T-cell (primary cell): ENCODE measurements around the gene CDC14A. TPM values are rescaled to one million over a fixed set of nuclear protein-coding genes. Genes with fewer than 3 reads are reported as not detected.

Experiments
- ATAC-seq, 4 experiments: fragments of 200-7000 bp in 3 of 4; fragments of 150-1000 bp in 1 of 4; cut with Tn5 transposase; replicated peaks in 1 of 4; 1 replicate in 3 of 4; 2 replicates in 1 of 4; pipeline ENCODE4 v1.10.0; 2021; ENCODE audit warnings: moderate library complexity in 3 of 4, mild to moderate bottlenecking in 2 of 4, moderate number of reproducible peaks in 1 of 4
- CTCF ChIA-PET, 2 donors: fragments of 300-600 bp; sonication (Branson Sonifier 250); formaldehyde crosslinking; loops; one replicate each; lab custom pipeline; 2022; ENCODE audit warnings: antibody characterized with exemption in 2 of 2; lab: Charles Lee
- POLR2A ChIA-PET, 2 donors: fragments of 300-600 bp; sonication (Branson Sonifier 250); formaldehyde crosslinking; loops; one replicate each; lab custom pipeline; 2022; ENCODE audit warnings: antibody characterized with exemption in 2 of 2; lab: Charles Lee
- DNase-seq, 35 experiments: peaks; one replicate each; pipeline versions ENCODE4 v3.0.0 to v3.0.0-alpha.2; 2013 to 2023
- H3K27ac ChIP-seq: one replicate; pipeline ENCODE4 v1.5.1; 2013; ENCODE audit warnings: low read length
- H3K27me3 ChIP-seq, 2 experiments: replicated peaks in 1 of 2; 1 replicate in 1 of 2; 2 replicates in 1 of 2; pipeline versions ENCODE4 v1.6.1 to v1.7.0; 2013; ENCODE audit warnings: low read length in 1 of 2, mixed read lengths in 1 of 2; ENCODE audit not compliant: control insufficient read depth in 2 of 2, insufficient read depth in 2 of 2; ENCODE audit errors: extremely low read depth in 1 of 2
- H3K36me3 ChIP-seq, 2 donors: 1 replicate in 1 of 2; 2 replicates in 1 of 2; pipeline versions ENCODE4 v1.6.1 to v1.7.0; 2013; ENCODE audit warnings: low read length in 1 of 2; ENCODE audit not compliant: control insufficient read depth in 2 of 2, insufficient read depth in 1 of 2; ENCODE audit errors: extremely low read depth in 1 of 2
- H3K4me1 ChIP-seq, 2 experiments: 1 replicate in 1 of 2; 2 replicates in 1 of 2; pipeline versions ENCODE4 v1.6.1 to v1.7.0; 2013; ENCODE audit warnings: low read length in 2 of 2, mixed read lengths in 1 of 2; ENCODE audit not compliant: insufficient read depth in 2 of 2, control insufficient read depth in 1 of 2; ENCODE audit errors: extremely low read depth in 1 of 2
- H3K4me3 ChIP-seq, 2 donors: 1 replicate in 1 of 2; 2 replicates in 1 of 2; pipeline versions ENCODE4 v1.5.1 to v1.7.0; 2013; ENCODE audit warnings: mild to moderate bottlenecking in 2 of 2, low read length in 1 of 2, moderate library complexity in 1 of 2; ENCODE audit not compliant: control insufficient read depth in 1 of 2; ENCODE audit errors: extremely low read depth in 1 of 2
- H3K9me3 ChIP-seq: 2 replicates; pipeline ENCODE4 v1.7.0; 2013
- H3K27ac Mint-ChIP-seq, 2 donors: one replicate each; pipeline ENCODE4 v1.8.0; 2020 to 2021; ENCODE audit warnings: mild to moderate bottlenecking in 2 of 2, mixed read lengths in 2 of 2
- H3K27me3 Mint-ChIP-seq, 2 donors: one replicate each; pipeline ENCODE4 v1.8.0; 2021 to 2022; ENCODE audit warnings: mixed read lengths in 2 of 2
- H3K36me3 Mint-ChIP-seq: one replicate; pipeline ENCODE4 v1.8.0; 2021; ENCODE audit warnings: mixed read lengths
- H3K4me1 Mint-ChIP-seq, 3 donors: one replicate each; pipeline ENCODE4 v1.8.0; 2020 to 2022; ENCODE audit warnings: mixed read lengths in 3 of 3, mild to moderate bottlenecking in 1 of 3
- H3K4me3 Mint-ChIP-seq, 3 donors: one replicate each; pipeline ENCODE4 v1.8.0; 2020 to 2022; ENCODE audit warnings: mild to moderate bottlenecking in 3 of 3, mixed read lengths in 3 of 3, moderate library complexity in 3 of 3
- H3K9me3 Mint-ChIP-seq, 3 donors: one replicate each; pipeline ENCODE4 v1.8.0; 2020 to 2022; ENCODE audit warnings: mixed read lengths in 3 of 3
- WGBS: methylation state at CpG from one replicate; pipeline ENCODE4 v1.1.5; 2013; ENCODE audit warnings: missing lambda C conversion rate; ENCODE audit not compliant: insufficient coverage; 5-methylcytosine and 5-hydroxymethylcytosine counted together
- total RNA-seq, 35 experiments: library from RNA in 6 of 35; stranded (reverse) in 6 of 35; fragments of 120-200 nt in 1 of 35; gene quantifications; one replicate each; pipeline versions ENCODE4 v1.2.1 to v1.2.4 and lab custom pipeline; 2013 to 2026

The CDC14A gene
- total RNA-seq, 5 donors from 2014 or later (not counting 1 experiment from before 2014, with no cell fraction given) = 77.1 to 169 (median 91.6) TPM

- no peak overlapping the region for H3K27ac ChIP-seq
- ChIA-PET CTCF (no interaction called here), POLR2A (no interaction called here)
- Mint-ChIP-seq H3K9me3 (no peaks in the 10 kb centered on the region), H3K36me3 (no peaks in the 10 kb centered on the region), H3K4me1 (peaks cover 0 to 16% (median 13%) of the 10 kb centered on the region in 3 donors), H3K4me3 (peak overlapping the region; percentile 73 to 77 (median 74)), H3K27me3 (peaks cover 35 to 47% of the 10 kb centered on the region in 2 donors), H3K27ac (no peak overlapping the region)
- H3K36me3 ChIP-seq = no peaks in the 10 kb centered on the region
- H3K4me3 ChIP-seq = peak overlapping the region; percentile 41 to 90
- H3K9me3 ChIP-seq = no peaks in the 10 kb centered on the region
- DNase-seq = peak in 14 of 35 experiments; percentile 3 to 43 (median 18)
- peaks cover 11 to 23% of the 10 kb centered on the region in 2 experiments for H3K27me3 ChIP-seq
- 1% methylated on average over 100 of the region's 105 CpGs for WGBS
- peak; percentile 64 to 70 (median 66) for ATAC-seq
- H3K4me1 ChIP-seq = peaks cover 3 to 17% of the 10 kb centered on the region in 2 experiments
Measured at GRCh38 chr1:100538913-100539835, 186.9 kb downstream of the CDC14A start.

GRCh38 chr1:100539836-100540536, 187.7 kb downstream of the CDC14A start:
- H3K4me3 ChIP-seq = peak overlapping the region; percentile 20 to 90
- H3K27ac ChIP-seq = no peak overlapping the region
- WGBS = under 1% methylated on average over 41 of the region's 57 CpGs
- DNase-seq (peak in 3 of 35 experiments; percentile 2 to 26 (median 6)), ATAC-seq (peak; percentile 35 to 58 (median 42))
- H3K9me3 ChIP-seq = no peaks in the 10 kb centered on the region
- Mint-ChIP-seq H3K4me3 (peak overlapping the region; percentile 66 to 77 (median 74)), H3K27ac (no peak overlapping the region), H3K27me3 (peaks cover 35 to 43% of the 10 kb centered on the region in 2 donors), H3K4me1 (peaks cover 0 to 16% (median 13%) of the 10 kb centered on the region in 3 donors), H3K9me3 (no peaks in the 10 kb centered on the region), H3K36me3 (no peaks in the 10 kb centered on the region)
- POLR2A ChIA-PET = no interaction called here
- peaks cover 11 to 23% of the 10 kb centered on the region in 2 experiments for H3K27me3 ChIP-seq
- peaks cover 3 to 17% of the 10 kb centered on the region in 2 experiments for H3K4me1 ChIP-seq
- CTCF ChIA-PET = no interaction called here
- H3K36me3 ChIP-seq = no peaks in the 10 kb centered on the region

- Histone ChIP-seq H3K27me3 (peaks cover 11 to 23% of the 10 kb centered on the region in 2 experiments), H3K36me3 (no peaks in the 10 kb centered on the region), H3K4me1 (peaks cover 3 to 17% of the 10 kb centered on the region in 2 experiments), H3K9me3 (no peaks in the 10 kb centered on the region), H3K4me3 (no peak overlapping the region), H3K27ac (no peak overlapping the region)
- H3K27me3 Mint-ChIP-seq = peaks cover 23 to 32% of the 10 kb centered on the region in 2 donors
- H3K27ac Mint-ChIP-seq = no peak overlapping the region
- DNase-seq (no peak), ATAC-seq (no peak)
- no peaks in the 10 kb centered on the region for H3K9me3 Mint-ChIP-seq
- no peak overlapping the region for H3K4me3 Mint-ChIP-seq
- H3K4me1 Mint-ChIP-seq = peaks cover 0 to 16% (median 13%) of the 10 kb centered on the region in 3 donors
- WGBS = no CpG with 5 or more reads among the region's 2 CpGs
- ChIA-PET POLR2A (interaction anchor here in 1 of 2 donors (0.5 kb wide), 1 partner anchor 185 kb away, joined by 5 read pairs; no protein-coding TSS in a partner anchor), CTCF (interaction anchor here in 1 of 2 donors (0.8 kb wide), 1 partner anchor 8 kb away, joined by 3 read pairs; no protein-coding TSS in a partner anchor)
- no peaks in the 10 kb centered on the region for H3K36me3 Mint-ChIP-seq
Measured at GRCh38 chr1:100542285-100542684, 190.0 kb downstream of the CDC14A start.

- Mint-ChIP-seq H3K36me3 (no peaks in the 10 kb centered on the region), H3K27ac (no peak overlapping the region), H3K9me3 (no peaks in the 10 kb centered on the region), H3K4me3 (no peak overlapping the region), H3K27me3 (peaks cover 18 to 20% of the 10 kb centered on the region in 2 donors), H3K4me1 (peaks cover 0 to 10% (median 9%) of the 10 kb centered on the region in 3 donors)
- no peak overlapping the region for H3K27ac ChIP-seq
- H3K36me3 ChIP-seq = no peaks in the 10 kb centered on the region
- peaks cover 3 to 10% of the 10 kb centered on the region in 2 experiments for H3K4me1 ChIP-seq
- WGBS = 100% methylated on average over 1 of the region's 2 CpGs
- H3K9me3 ChIP-seq = no peaks in the 10 kb centered on the region
- DNase-seq (peak in 14 of 35 experiments; percentile 5 to 63 (median 20)), ATAC-seq (peak in 2 of 4 experiments; percentile 44 to 64)
- ChIA-PET CTCF (no interaction called here), POLR2A (no interaction called here)
- H3K27me3 ChIP-seq = peaks cover 7 to 15% of the 10 kb centered on the region in 2 experiments
- H3K4me3 ChIP-seq = no peak overlapping the region
Measured at GRCh38 chr1:100543640-100544039, 191.3 kb downstream of the CDC14A start.

GRCh38 chr1:100544791-100545190, 192.5 kb downstream of the CDC14A start:
- Mint-ChIP-seq H3K27me3 (peaks cover 14 to 20% of the 10 kb centered on the region in 2 donors), H3K4me3 (no peak overlapping the region), H3K4me1 (peaks cover 0 to 7% (median 6%) of the 10 kb centered on the region in 3 donors), H3K9me3 (no peaks in the 10 kb centered on the region), H3K27ac (no peak overlapping the region), H3K36me3 (no peaks in the 10 kb centered on the region)
- ATAC-seq (no peak), DNase-seq (no peak)
- H3K9me3 ChIP-seq = no peaks in the 10 kb centered on the region
- WGBS = no CpG with 5 or more reads among the region's 4 CpGs
- ChIA-PET CTCF (no interaction called here), POLR2A (no interaction called here)
- H3K4me1 ChIP-seq = peaks cover 0 to 4% of the 10 kb centered on the region in 2 experiments
- H3K4me3 ChIP-seq = no peak overlapping the region
- H3K27ac ChIP-seq = no peak overlapping the region
- no peaks in the 10 kb centered on the region for H3K36me3 ChIP-seq
- H3K27me3 ChIP-seq = peaks cover 5 to 7% of the 10 kb centered on the region in 2 experiments

- H3K9me3 ChIP-seq = no peaks in the 10 kb centered on the region
- Mint-ChIP-seq H3K36me3 (no peaks in the 10 kb centered on the region), H3K27me3 (peaks cover 13 to 14% of the 10 kb centered on the region in 2 donors), H3K9me3 (peaks cover 0 to 8% (median 4%) of the 10 kb centered on the region in 3 donors), H3K27ac (no peak overlapping the region), H3K4me3 (no peak overlapping the region), H3K4me1 (peaks cover 0 to 2% (median 0%) of the 10 kb centered on the region in 3 donors)
- ATAC-seq (no peak), DNase-seq (no peak)
- peaks cover 3 to 4% of the 10 kb centered on the region in 2 experiments for H3K27me3 ChIP-seq
- H3K4me3 ChIP-seq = no peak overlapping the region
- H3K36me3 ChIP-seq = no peaks in the 10 kb centered on the region
- H3K27ac ChIP-seq = no peak overlapping the region
- ChIA-PET POLR2A (no interaction called here), CTCF (no interaction called here)
- no CpG with 5 or more reads among the region's 1 CpG for WGBS
- H3K4me1 ChIP-seq = no peaks in the 10 kb centered on the region
Measured at GRCh38 chr1:100545855-100546254, 193.5 kb downstream of the CDC14A start.
